Measurements from ENCODE around the gene ACTL6B.
A peak's percentile ranks its signal among the peaks of the same experiment; 100 is the strongest.

DNA sequence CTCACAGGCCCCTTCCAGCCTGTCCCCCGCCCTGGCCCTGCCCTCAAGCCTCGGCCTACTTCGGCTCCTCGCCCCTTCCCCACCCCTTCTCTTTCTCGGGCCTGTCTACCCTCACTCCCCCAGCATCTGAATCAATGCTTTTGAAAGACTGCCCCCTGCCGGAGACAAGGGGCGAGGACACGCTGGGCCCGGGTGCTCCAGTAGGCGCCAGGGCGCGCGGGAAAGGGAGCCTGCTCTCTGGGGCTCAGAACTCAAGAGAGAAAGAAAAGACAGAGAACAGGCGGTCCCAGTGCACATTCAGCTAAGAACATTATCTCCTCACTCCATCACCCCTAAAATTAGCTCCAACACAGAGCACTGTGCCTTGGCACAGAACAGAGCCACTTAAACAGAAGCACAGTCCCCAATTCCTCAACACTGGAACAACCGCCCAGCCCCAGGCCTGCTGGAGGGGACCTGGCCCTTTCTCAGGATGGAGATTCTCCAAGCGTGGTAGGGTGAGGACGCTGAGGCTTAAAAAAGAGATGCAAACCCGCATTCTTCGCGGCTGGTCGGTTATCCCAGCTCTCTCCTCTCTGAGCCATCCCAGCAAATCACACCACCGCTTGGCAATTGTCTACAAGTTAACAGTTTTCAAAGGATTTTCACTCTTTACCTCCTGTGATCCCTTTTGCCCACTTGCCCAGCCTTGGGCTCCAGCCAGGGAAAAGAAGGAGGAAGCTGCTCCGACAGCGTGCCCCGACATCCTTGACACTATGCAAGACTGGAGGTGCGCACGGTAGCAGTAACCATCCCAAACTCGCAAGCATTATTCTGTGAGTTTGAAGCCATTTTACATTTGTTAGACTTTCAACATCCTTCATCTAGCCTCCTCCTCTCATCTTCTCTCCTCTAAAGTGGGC, 35.7 kb upstream of the ACTL6B start:
- no peak for TF ChIP-seq EZH2 (IDR thresholded peaks at IDR 0.05; ENCODE audit: borderline replicate concordance)
- TF ChIP-seq, protein P1, sequence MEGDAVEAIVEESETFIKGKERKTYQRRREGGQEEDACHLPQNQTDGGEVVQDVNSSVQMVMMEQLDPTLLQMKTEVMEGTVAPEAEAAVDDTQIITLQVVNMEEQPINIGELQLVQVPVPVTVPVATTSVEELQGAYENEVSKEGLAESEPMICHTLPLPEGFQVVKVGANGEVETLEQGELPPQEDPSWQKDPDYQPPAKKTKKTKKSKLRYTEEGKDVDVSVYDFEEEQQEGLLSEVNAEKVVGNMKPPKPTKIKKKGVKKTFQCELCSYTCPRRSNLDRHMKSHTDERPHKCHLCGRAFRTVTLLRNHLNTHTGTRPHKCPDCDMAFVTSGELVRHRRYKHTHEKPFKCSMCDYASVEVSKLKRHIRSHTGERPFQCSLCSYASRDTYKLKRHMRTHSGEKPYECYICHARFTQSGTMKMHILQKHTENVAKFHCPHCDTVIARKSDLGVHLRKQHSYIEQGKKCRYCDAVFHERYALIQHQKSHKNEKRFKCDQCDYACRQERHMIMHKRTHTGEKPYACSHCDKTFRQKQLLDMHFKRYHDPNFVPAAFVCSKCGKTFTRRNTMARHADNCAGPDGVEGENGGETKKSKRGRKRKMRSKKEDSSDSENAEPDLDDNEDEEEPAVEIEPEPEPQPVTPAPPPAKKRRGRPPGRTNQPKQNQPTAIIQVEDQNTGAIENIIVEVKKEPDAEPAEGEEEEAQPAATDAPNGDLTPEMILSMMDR (IDR thresholded peaks at IDR 0.05; ENCODE audit: poor library complexity) = peak; percentile 96

All from hepatocyte (in vitro differentiated cells).